HepG2 (cell line): Measurements from ENCODE around the gene SPP1. TPM values are rescaled to one million over a fixed set of nuclear protein-coding genes. Genes with fewer than 3 reads are reported as not detected.
A peak's percentile ranks its signal among the peaks of the same experiment; 100 is the strongest.

ENCODE experiments used
- CBX5 ChIP-seq: sonication (generic); formaldehyde crosslinking; IDR thresholded peaks from 2 replicates; pipeline ENCODE4 v1.4.0; 2020; ENCODE audit warnings: missing genetic modification reagents, borderline replicate concordance
- FOXO1 ChIP-seq: sonication (generic); formaldehyde crosslinking; IDR thresholded peaks from 2 replicates; pipeline ENCODE4 v1.4.0; 2020; ENCODE audit warnings: missing genetic modification reagents
- HMGXB4 ChIP-seq, 2 experiments: sonication (generic) in 1 of 2; formaldehyde crosslinking in 1 of 2; IDR thresholded peaks; 2 replicates each; pipeline versions ENCODE4 v1.4.0 to v1.6.1; 2018 to 2020; ENCODE audit warnings: missing genetic modification reagents in 2 of 2, borderline replicate concordance in 1 of 2, low read depth in 1 of 2, mild to moderate bottlenecking in 1 of 2, missing biosample characterization in 1 of 2
- NCOR1 ChIP-seq: fragments of 200-600 bp; sonication (generic); IDR thresholded peaks from 2 replicates; pipeline ENCODE4 v1.7.0; 2017; ENCODE audit warnings: antibody characterized with exemption, low read length, borderline replicate concordance
- NR2F1 ChIP-seq, 2 experiments: fragments of 450-650 bp in 1 of 2; formaldehyde crosslinking in 1 of 2; IDR thresholded peaks; 2 replicates each; pipeline versions ENCODE4 v1.5.0 to v1.6.1; 2016 to 2020; ENCODE audit warnings: mild to moderate bottlenecking in 1 of 2, missing compliant biosample characterization in 1 of 2, missing genetic modification reagents in 1 of 2, moderate library complexity in 1 of 2
- PATZ1 ChIP-seq: sonication (generic); formaldehyde crosslinking; IDR thresholded peaks from 2 replicates; pipeline ENCODE4 v1.4.0; 2020; ENCODE audit warnings: missing genetic modification reagents
- TBX3 ChIP-seq: fragments of 450-650 bp; IDR thresholded peaks from 2 replicates; pipeline ENCODE4 v1.6.1; 2017; ENCODE audit warnings: antibody characterized with exemption, mild to moderate bottlenecking, inconsistent platforms, borderline replicate concordance
- ZNF350 ChIP-seq: sonication (generic); formaldehyde crosslinking; IDR thresholded peaks from 2 replicates; pipeline ENCODE4 v1.4.0; 2020; ENCODE audit warnings: mild to moderate bottlenecking, low read depth, missing genetic modification reagents, borderline replicate concordance
- ZNF768 ChIP-seq: sonication (generic); formaldehyde crosslinking; IDR thresholded peaks from 2 replicates; pipeline ENCODE4 v1.4.0; 2020; ENCODE audit warnings: missing genetic modification reagents
- polyA plus RNA-seq, 8 experiments: library from polyadenylated mRNA; depleted of rRNA in 3 of 8; stranded (reverse) in 7 of 8; unstranded in 1 of 8; fragments of >200 nt; fragmentation: Illumina TruSeq in 4 of 8; extraction: Trizol in 4 of 8; gene quantifications; 2 replicates each; pipeline versions ENCODE4 v1.2.1 to v1.2.3, GENCODE V29; 2011 to 2016; ENCODE audit warnings: low read depth in 4 of 8, missing spikeins in 1 of 8, mixed read lengths in 1 of 8; ENCODE audit not compliant: insufficient read depth in 1 of 8
- total RNA-seq, 5 experiments: library from RNA; depleted of rRNA; stranded (reverse); fragments of >200 nt; fragmentation: Illumina TruSeq; extraction: Trizol; gene quantifications; 2 replicates each; pipeline ENCODE4 v1.2.3, GENCODE V29; 2016; ENCODE audit warnings: low read depth in 1 of 5
- TF ChIP-seq, protein P1 (sequence below): sonication (generic); formaldehyde crosslinking; IDR thresholded peaks from 2 replicates; pipeline ENCODE4 v1.9.0; 2021; ENCODE audit warnings: missing genetic modification reagents, borderline replicate concordance
- TF ChIP-seq, protein P2 (sequence below): sonication (generic); formaldehyde crosslinking; IDR thresholded peaks from 2 replicates; pipeline ENCODE4; 2020; ENCODE audit warnings: missing genetic modification reagents, mild to moderate bottlenecking, borderline replicate concordance
- TF ChIP-seq, protein P3 (sequence below): sonication (generic); formaldehyde crosslinking; IDR thresholded peaks from 2 replicates; pipeline ENCODE4 v1.4.0; 2020; ENCODE audit warnings: missing genetic modification reagents

The SPP1 gene
- total and polyA plus RNA-seq, 2 of the 13 experiments (the other 11 are each of a cell fraction or from before 2014, with no cell fraction given), result 682 to 788 TPM

DNA sequence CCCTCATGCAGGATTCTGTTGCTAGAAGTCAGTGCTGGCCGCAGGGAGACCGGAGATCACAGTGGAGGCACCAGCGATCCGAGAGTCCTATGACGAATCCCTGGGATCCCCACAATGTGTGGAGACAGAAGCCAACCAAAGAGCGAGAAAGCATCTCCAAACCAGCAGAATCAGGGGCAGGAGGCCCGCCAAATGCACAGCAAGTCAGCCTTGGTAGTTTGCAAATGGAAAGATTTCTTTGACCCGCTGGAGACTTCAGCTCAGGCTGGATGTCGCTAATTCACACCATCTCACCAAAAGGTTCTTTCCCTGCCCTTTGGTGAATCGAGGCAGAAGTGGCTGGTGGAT, 31.4 kb downstream of the SPP1 start (continued):
- no peak for TF ChIP-seq PATZ1 (CRISPR knock-in tag)
- no peak for TF ChIP-seq CBX5
- TF ChIP-seq, protein P1, sequence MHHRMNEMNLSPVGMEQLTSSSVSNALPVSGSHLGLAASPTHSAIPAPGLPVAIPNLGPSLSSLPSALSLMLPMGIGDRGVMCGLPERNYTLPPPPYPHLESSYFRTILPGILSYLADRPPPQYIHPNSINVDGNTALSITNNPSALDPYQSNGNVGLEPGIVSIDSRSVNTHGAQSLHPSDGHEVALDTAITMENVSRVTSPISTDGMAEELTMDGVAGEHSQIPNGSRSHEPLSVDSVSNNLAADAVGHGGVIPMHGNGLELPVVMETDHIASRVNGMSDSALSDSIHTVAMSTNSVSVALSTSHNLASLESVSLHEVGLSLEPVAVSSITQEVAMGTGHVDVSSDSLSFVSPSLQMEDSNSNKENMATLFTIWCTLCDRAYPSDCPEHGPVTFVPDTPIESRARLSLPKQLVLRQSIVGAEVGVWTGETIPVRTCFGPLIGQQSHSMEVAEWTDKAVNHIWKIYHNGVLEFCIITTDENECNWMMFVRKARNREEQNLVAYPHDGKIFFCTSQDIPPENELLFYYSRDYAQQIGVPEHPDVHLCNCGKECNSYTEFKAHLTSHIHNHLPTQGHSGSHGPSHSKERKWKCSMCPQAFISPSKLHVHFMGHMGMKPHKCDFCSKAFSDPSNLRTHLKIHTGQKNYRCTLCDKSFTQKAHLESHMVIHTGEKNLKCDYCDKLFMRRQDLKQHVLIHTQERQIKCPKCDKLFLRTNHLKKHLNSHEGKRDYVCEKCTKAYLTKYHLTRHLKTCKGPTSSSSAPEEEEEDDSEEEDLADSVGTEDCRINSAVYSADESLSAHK (CRISPR knock-in tag), result no peak
- TF ChIP-seq FOXO1, result no peak
- peak; percentile 8; the same call in 1 of the 2 replicates for TF ChIP-seq ZNF768 (CRISPR knock-in tag)
- TF ChIP-seq, protein P2, sequence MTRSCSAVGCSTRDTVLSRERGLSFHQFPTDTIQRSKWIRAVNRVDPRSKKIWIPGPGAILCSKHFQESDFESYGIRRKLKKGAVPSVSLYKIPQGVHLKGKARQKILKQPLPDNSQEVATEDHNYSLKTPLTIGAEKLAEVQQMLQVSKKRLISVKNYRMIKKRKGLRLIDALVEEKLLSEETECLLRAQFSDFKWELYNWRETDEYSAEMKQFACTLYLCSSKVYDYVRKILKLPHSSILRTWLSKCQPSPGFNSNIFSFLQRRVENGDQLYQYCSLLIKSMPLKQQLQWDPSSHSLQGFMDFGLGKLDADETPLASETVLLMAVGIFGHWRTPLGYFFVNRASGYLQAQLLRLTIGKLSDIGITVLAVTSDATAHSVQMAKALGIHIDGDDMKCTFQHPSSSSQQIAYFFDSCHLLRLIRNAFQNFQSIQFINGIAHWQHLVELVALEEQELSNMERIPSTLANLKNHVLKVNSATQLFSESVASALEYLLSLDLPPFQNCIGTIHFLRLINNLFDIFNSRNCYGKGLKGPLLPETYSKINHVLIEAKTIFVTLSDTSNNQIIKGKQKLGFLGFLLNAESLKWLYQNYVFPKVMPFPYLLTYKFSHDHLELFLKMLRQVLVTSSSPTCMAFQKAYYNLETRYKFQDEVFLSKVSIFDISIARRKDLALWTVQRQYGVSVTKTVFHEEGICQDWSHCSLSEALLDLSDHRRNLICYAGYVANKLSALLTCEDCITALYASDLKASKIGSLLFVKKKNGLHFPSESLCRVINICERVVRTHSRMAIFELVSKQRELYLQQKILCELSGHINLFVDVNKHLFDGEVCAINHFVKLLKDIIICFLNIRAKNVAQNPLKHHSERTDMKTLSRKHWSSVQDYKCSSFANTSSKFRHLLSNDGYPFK (CRISPR knock-in tag), result 0 out of 2 replicates have a peak, but pooled peaks have one; percentile 26
- 0 out of 4 replicates have a peak, but pooled peaks of 1 of the 2 experiments have one; percentile 23 for TF ChIP-seq HMGXB4 (CRISPR knock-in tag; IDR thresholded peaks at IDR 0.05; ENCODE audit: borderline replicate concordance in 1 of 2, low read depth in 1 of 2)
- TF ChIP-seq, protein P3, sequence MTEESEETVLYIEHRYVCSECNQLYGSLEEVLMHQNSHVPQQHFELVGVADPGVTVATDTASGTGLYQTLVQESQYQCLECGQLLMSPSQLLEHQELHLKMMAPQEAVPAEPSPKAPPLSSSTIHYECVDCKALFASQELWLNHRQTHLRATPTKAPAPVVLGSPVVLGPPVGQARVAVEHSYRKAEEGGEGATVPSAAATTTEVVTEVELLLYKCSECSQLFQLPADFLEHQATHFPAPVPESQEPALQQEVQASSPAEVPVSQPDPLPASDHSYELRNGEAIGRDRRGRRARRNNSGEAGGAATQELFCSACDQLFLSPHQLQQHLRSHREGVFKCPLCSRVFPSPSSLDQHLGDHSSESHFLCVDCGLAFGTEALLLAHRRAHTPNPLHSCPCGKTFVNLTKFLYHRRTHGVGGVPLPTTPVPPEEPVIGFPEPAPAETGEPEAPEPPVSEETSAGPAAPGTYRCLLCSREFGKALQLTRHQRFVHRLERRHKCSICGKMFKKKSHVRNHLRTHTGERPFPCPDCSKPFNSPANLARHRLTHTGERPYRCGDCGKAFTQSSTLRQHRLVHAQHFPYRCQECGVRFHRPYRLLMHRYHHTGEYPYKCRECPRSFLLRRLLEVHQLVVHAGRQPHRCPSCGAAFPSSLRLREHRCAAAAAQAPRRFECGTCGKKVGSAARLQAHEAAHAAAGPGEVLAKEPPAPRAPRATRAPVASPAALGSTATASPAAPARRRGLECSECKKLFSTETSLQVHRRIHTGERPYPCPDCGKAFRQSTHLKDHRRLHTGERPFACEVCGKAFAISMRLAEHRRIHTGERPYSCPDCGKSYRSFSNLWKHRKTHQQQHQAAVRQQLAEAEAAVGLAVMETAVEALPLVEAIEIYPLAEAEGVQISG, result no peak
- 0 out of 2 replicates have a peak, but pooled peaks have one; percentile 19 for TF ChIP-seq ZNF350 (CRISPR knock-in tag)
- no peak for TF ChIP-seq NCOR1
- TF ChIP-seq NR2F1 (CRISPR knock-in tag; IDR thresholded peaks at IDR 0.05), result no peak
- no peak for TF ChIP-seq TBX3
